Kidney epithelial cell (primary cell): Measurements from ENCODE around the gene SLC4A9. TPM values are rescaled to one million over a fixed set of nuclear protein-coding genes. Genes with fewer than 3 reads are reported as not detected.
A peak's percentile ranks its signal among the peaks of the same experiment; 100 is the strongest.

Source experiments
- DNase-seq: peaks from one replicate; pipeline ENCODE4 v3.0.0-alpha.2; 2010; ENCODE audit warnings: low read depth
- H3K27me3 ChIP-seq: 2 replicates; pipeline ENCODE4 v1.6.0; 2011; ENCODE audit warnings: low read length; ENCODE audit not compliant: control insufficient read depth, insufficient read depth
- H3K36me3 ChIP-seq: 2 replicates; pipeline ENCODE4 v1.5.1; 2011; ENCODE audit warnings: low read length; ENCODE audit not compliant: control insufficient read depth, insufficient read depth
- H3K4me3 ChIP-seq: 2 replicates; pipeline ENCODE4 v1.5.1; 2011; ENCODE audit warnings: low read depth, mild to moderate bottlenecking, control low read depth, low read length
- CTCF ChIP-seq: IDR thresholded peaks from 2 replicates; pipeline ENCODE4 v1.5.1; 2011; ENCODE audit warnings: mild to moderate bottlenecking, moderate library complexity, low read length, control low read depth, inconsistent platforms; ENCODE audit not compliant: insufficient read depth, poor library complexity, severe bottlenecking
- total RNA-seq: library from RNA; depleted of rRNA; stranded (reverse); fragments of >200 nt; gene quantifications from 2 replicates; pipeline ENCODE4 v1.2.3, GENCODE V29; 2015

Gene SLC4A9
- total RNA-seq, 1 donor from 2014 or later: not detected

DNA sequence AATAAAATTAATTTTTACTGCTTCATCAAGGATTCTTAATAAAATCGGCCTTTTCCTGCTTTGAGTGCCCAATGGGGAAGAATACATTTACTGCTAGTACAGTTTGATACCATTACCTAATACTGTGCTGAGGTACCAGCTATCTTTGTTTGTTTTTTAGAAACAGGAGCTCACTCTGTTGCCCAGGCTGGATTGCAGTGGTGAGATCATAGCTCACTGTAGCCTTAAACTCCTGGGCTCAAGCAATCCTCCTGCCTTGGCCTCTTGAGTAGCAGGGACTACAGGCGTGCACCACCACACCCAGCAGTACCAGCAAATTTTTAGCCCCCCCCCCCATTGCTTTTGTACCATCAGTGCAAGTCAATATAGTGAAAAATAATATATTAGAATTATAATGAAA is 28.1 kb downstream of the SLC4A9 start:
- no peaks in the 10 kb centered on the region for H3K36me3 ChIP-seq
- H3K4me3 ChIP-seq: no peak overlapping the region
- no peaks in the 10 kb centered on the region for H3K27me3 ChIP-seq
- no peak for DNase-seq
- no peak for TF ChIP-seq CTCF

DNA sequence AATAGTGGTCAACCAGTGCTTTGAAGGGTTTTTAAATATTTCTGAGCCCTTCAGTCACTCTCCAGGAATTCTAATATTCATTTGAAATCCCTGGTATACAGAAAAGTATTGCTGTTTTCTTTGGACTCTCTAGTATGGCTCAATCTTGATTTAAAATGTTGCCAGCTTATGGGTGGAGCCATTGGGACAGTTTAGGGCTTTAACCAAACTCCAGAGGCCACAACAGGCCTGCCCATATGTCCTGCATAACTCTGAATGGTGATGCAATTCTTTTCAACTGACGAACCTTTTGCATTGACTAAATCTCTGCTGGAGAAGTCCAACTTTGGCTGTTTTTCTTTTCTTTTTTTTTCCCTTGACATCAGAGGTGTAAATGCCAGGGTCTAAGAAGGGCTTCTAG is 31.3 kb downstream of the SLC4A9 start:
- TF ChIP-seq CTCF: no peak
- Histone ChIP-seq H3K36me3 (no peaks in the 10 kb centered on the region), H3K27me3 (no peaks in the 10 kb centered on the region), H3K4me3 (no peak overlapping the region)
- DNase-seq: no peak

GRCh38 chr5:140391732-140392131 is 31.7 kb downstream of the SLC4A9 start:
- DNase-seq: no peak
- Histone ChIP-seq H3K27me3 (no peaks in the 10 kb centered on the region), H3K36me3 (no peaks in the 10 kb centered on the region), H3K4me3 (no peak overlapping the region)
- no peak for TF ChIP-seq CTCF

GRCh38 chr5:140393738-140394137 is 33.7 kb downstream of the SLC4A9 start:
- no peaks in the 10 kb centered on the region for H3K27me3 ChIP-seq
- TF ChIP-seq CTCF: no peak
- DNase-seq: no peak
- H3K4me3 ChIP-seq: no peak overlapping the region
- no peaks in the 10 kb centered on the region for H3K36me3 ChIP-seq

GRCh38 chr5:140398379-140398811 is 38.4 kb downstream of the SLC4A9 start:
- no peak for DNase-seq
- Histone ChIP-seq H3K36me3 (no peaks in the 10 kb centered on the region), H3K4me3 (no peak overlapping the region), H3K27me3 (no peaks in the 10 kb centered on the region)
- TF ChIP-seq CTCF: no peak

DNA sequence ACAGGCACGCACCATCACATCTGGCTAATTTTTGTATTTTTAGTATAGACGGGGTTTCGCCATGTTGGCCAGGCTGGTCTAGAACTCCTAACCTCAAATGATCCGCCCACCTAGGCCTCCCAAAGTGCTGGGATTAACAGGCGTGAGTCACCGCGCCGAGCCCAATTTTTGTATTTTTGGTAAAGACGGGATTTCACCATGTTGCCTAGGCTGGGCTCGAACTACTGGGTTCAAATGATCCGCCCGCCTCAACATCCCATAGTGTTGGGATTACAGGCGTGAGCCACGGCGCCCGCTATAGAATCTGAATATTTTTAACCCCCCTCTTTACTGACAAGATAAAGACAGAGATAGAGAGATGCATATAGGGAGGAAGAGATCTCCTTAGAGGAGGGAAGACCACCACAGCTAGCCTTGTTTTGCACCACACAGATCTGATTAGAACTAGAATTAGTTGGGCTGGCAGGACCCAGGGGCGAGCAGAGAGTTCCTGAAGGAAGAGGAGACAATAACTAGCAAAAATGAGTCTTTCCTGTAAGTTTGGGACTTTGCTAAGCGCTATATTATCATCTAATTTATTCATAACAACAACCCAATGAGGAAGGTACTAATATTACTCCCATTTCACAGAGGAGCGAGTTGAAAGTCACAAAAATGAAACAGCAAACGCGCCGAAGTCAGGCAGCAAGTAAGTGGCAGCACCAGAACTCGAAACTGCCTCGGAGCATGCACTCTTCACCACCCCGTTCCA is 40.2 kb downstream of the SLC4A9 start:
- no peak for TF ChIP-seq CTCF
- Histone ChIP-seq H3K4me3 (peak overlapping the region; percentile 87), H3K27me3 (no peaks in the 10 kb centered on the region), H3K36me3 (no peaks in the 10 kb centered on the region)
- DNase-seq: no peak
